GM13977 (cell line): ENCODE results near the gene SEMA3D.

ENCODE experiments used
- DNase-seq: peaks from one replicate; pipeline ENCODE4 v3.0.0; 2012; ENCODE audit warnings: low spot score
- in situ Hi-C: fragments of 300-500 bp; cut with MboI; formaldehyde crosslinking; loops from one replicate; pipeline ENCODE4 v1.12.0; 2022; ENCODE audit warnings: low sequenced_read_pairs, low pct_unique_long_range_greater_than_20kb, mixed read lengths, inconsistent platforms; ENCODE audit not compliant: unreplicated experiment
- TF ChIP-seq, protein P1 (sequence below): IDR thresholded peaks from 2 replicates; pipeline ENCODE4 v1.5.1; 2012; ENCODE audit warnings: mild to moderate bottlenecking, control low read depth; ENCODE audit not compliant: insufficient read depth; ENCODE audit errors: extremely low read depth, missing control alignments

Gene SEMA3D

DNA sequence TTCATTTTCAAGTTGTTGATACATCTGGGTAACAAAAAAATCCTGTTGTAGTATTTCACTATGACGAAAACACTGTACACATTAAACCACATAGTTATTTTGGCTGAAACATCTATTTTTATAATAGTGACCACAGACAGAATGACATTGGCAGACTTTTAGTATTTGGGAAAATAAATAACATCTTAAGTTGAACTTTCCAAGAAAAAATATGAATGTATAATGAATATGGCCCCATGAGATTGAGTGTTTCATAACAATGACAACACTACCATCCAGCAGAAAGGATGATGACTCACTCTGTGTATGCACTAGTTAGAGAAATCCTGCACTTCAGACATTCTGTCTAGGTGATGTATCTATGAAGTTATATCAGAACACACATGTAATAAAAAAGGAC is 118.1 kb downstream of the SEMA3D start:
- no peak for DNase-seq
- TF ChIP-seq, protein P1, sequence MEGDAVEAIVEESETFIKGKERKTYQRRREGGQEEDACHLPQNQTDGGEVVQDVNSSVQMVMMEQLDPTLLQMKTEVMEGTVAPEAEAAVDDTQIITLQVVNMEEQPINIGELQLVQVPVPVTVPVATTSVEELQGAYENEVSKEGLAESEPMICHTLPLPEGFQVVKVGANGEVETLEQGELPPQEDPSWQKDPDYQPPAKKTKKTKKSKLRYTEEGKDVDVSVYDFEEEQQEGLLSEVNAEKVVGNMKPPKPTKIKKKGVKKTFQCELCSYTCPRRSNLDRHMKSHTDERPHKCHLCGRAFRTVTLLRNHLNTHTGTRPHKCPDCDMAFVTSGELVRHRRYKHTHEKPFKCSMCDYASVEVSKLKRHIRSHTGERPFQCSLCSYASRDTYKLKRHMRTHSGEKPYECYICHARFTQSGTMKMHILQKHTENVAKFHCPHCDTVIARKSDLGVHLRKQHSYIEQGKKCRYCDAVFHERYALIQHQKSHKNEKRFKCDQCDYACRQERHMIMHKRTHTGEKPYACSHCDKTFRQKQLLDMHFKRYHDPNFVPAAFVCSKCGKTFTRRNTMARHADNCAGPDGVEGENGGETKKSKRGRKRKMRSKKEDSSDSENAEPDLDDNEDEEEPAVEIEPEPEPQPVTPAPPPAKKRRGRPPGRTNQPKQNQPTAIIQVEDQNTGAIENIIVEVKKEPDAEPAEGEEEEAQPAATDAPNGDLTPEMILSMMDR, result no peak
- in situ Hi-C loops, result no loop called here

GRCh38 chr7:85067371-85067770 is 119.5 kb downstream of the SEMA3D start:
- TF ChIP-seq, protein P1, result no peak
- in situ Hi-C loops, result no loop called here
- no peak for DNase-seq

- TF ChIP-seq, protein P1, result no peak
- no peak for DNase-seq
- in situ Hi-C loops, result no loop called here
Measured at GRCh38 chr7:85065888-85066485, 120.9 kb downstream of the SEMA3D start.

DNA sequence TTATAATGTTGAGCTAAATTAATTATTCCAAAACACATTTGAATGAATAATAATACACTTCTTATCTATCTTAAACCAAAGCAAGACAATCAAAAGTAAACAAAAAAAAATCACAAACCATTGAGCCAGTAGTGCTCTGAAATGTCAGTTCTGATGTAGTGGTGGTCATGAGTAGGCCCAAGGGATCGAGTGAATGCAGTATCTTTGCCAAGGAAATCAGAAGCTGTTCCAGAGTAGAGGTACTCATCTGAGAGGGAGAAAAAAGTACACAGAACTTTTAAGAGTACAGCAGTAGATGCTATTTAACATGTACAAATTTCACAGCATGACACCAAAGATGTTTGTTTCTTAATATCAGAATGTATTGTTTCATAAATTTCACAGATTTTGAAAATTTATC is 121.5 kb downstream of the SEMA3D start:
- TF ChIP-seq, protein P1, result no peak
- DNase-seq, result no peak
- in situ Hi-C loops, result no loop called here

- TF ChIP-seq, protein P1, result no peak
- DNase-seq, result no peak
- in situ Hi-C loops, result no loop called here
Measured at GRCh38 chr7:85062651-85063050, 124.2 kb downstream of the SEMA3D start.

DNA sequence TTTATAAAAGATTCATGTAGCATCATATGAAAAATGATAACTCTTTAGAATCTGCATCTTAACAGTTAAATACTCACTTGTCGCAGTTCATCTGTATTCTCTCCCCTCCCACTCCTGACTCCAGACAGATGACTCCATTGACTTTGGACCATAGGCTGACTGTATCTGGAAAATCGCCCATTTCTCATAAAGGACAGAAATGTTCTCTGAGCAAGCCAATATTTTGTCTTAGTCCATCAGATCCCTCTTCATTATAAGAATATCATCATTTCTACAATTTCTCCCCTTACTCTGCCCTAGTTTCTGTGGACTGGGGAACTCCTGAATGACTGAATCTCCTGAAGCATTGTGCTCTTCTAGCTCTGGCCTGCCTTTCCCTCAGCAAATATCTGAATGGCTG is 125.4 kb downstream of the SEMA3D start:
- in situ Hi-C loops, result no loop called here
- no peak for DNase-seq
- TF ChIP-seq, protein P1, result no peak
